HEK293 (cell line): Measurements from ENCODE around the gene PSAPL1.

Experiments
- CTCF ChIA-PET: fragments of 350-600 bp; formaldehyde crosslinking; extraction: SDS; loops from one replicate; lab custom pipeline; 2021; ENCODE audit warnings: antibody characterized with exemption; lab: Yijun Ruan, JAX
- POLR2A ChIA-PET: fragments of 300-600 bp; formaldehyde crosslinking; extraction: SDS; loops from one replicate; lab custom pipeline; 2020; ENCODE audit warnings: antibody characterized with exemption, inconsistent platforms; lab: Yijun Ruan, JAX
- H3K27ac ChIP-seq: fragments of 200-500 bp; sonication (Bioruptor generic); 2 replicates; pipeline ENCODE4 v1.5.1; 2014; ENCODE audit warnings: low read depth, low read length, control low read depth, inconsistent platforms; ENCODE audit errors: extremely low read depth
- H3K36me3 ChIP-seq, 2 experiments: fragments of 200-500 bp in 1 of 2; sonication (Bioruptor generic) in 1 of 2; 1 replicate in 1 of 2; 2 replicates in 1 of 2; pipeline ENCODE4 v1.5.1; 2014 to 2017; ENCODE audit warnings: inconsistent platforms in 2 of 2, low read length in 2 of 2; ENCODE audit not compliant: control insufficient read depth in 2 of 2, insufficient read depth in 1 of 2
- H3K4me1 ChIP-seq: fragments of 200-500 bp; sonication (Bioruptor generic); 2 replicates; pipeline ENCODE4 v1.5.1; 2014; ENCODE audit warnings: mild to moderate bottlenecking, low read length, inconsistent platforms; ENCODE audit not compliant: control insufficient read depth, insufficient read depth
- H3K4me3 ChIP-seq: 2 replicates; pipeline ENCODE4 v1.5.1; 2011; ENCODE audit warnings: low read depth, mild to moderate bottlenecking, control low read depth, low read length, moderate library complexity
- H3K9me3 ChIP-seq: fragments of 200-500 bp; sonication (Bioruptor generic); 2 replicates; pipeline ENCODE4 v1.5.1; 2014; ENCODE audit warnings: low read depth, low read length, inconsistent platforms; ENCODE audit not compliant: control insufficient read depth, insufficient read depth
- GLIS2 ChIP-seq: fragments of 450-650 bp; formaldehyde crosslinking; IDR thresholded peaks from 2 replicates; pipeline ENCODE4 v1.5.1; 2016; ENCODE audit warnings: missing biosample characterization, missing genetic modification characterization
- KLF7 ChIP-seq: fragments of 450-650 bp; formaldehyde crosslinking; IDR thresholded peaks from 2 replicates; pipeline ENCODE4 v1.5.1; 2016; ENCODE audit warnings: missing biosample characterization, missing genetic modification characterization, borderline replicate concordance
- MYNN ChIP-seq: fragments of 450-650 bp; formaldehyde crosslinking; IDR thresholded peaks from 2 replicates; pipeline ENCODE4 v1.5.1; 2016; ENCODE audit warnings: missing biosample characterization, missing genetic modification characterization, borderline replicate concordance
- MZF1 ChIP-seq: fragments of 450-650 bp; formaldehyde crosslinking; IDR thresholded peaks from 2 replicates; pipeline ENCODE4 v1.5.1; 2017; ENCODE audit warnings: missing biosample characterization, missing genetic modification characterization, borderline replicate concordance
- SP3 ChIP-seq: fragments of 450-650 bp; formaldehyde crosslinking; IDR thresholded peaks from 2 replicates; pipeline ENCODE4 v1.5.1; 2016; ENCODE audit warnings: missing biosample characterization, missing genetic modification characterization
- ZBTB17 ChIP-seq: fragments of 450-650 bp; formaldehyde crosslinking; IDR thresholded peaks from 2 replicates; pipeline ENCODE4 v1.5.1; 2016; ENCODE audit warnings: missing biosample characterization, missing genetic modification characterization
- ZFP37 ChIP-seq: fragments of 450-650 bp; formaldehyde crosslinking; IDR thresholded peaks from 2 replicates; pipeline ENCODE4 v1.5.1; 2016; ENCODE audit warnings: missing biosample characterization, missing genetic modification characterization
- ZNF114 ChIP-seq: fragments of 450-650 bp; formaldehyde crosslinking; IDR thresholded peaks from 2 replicates; pipeline ENCODE4 v1.5.0; 2017; ENCODE audit warnings: missing biosample characterization, missing genetic modification characterization
- ZNF138 ChIP-seq: fragments of 450-650 bp; formaldehyde crosslinking; IDR thresholded peaks from 2 replicates; pipeline ENCODE4 v1.5.1; 2016; ENCODE audit warnings: missing biosample characterization, missing genetic modification characterization, borderline replicate concordance
- ZNF24 ChIP-seq: fragments of 450-650 bp; formaldehyde crosslinking; IDR thresholded peaks from 2 replicates; pipeline ENCODE4 v1.5.1; 2016; ENCODE audit warnings: missing biosample characterization, missing genetic modification characterization
- ZNF266 ChIP-seq: fragments of 450-650 bp; formaldehyde crosslinking; IDR thresholded peaks from 2 replicates; pipeline ENCODE4 v1.5.1; 2016; ENCODE audit warnings: missing biosample characterization, missing genetic modification characterization, low read depth
- ZNF324 ChIP-seq: fragments of 450-650 bp; formaldehyde crosslinking; IDR thresholded peaks from 2 replicates; pipeline ENCODE4 v1.5.1; 2016; ENCODE audit warnings: missing biosample characterization, missing genetic modification characterization
- ZNF37A ChIP-seq: fragments of 450-650 bp; IDR thresholded peaks from 2 replicates; pipeline ENCODE4 v1.5.1; 2018; ENCODE audit warnings: missing biosample characterization, missing genetic modification characterization
- ZNF391 ChIP-seq: fragments of 450-650 bp; formaldehyde crosslinking; IDR thresholded peaks from 2 replicates; pipeline ENCODE4 v1.5.1; 2016; ENCODE audit warnings: low read depth, missing biosample characterization, missing genetic modification characterization, borderline replicate concordance
- ZNF473 ChIP-seq: fragments of 450-650 bp; formaldehyde crosslinking; IDR thresholded peaks from 2 replicates; pipeline ENCODE4 v1.5.1; 2017; ENCODE audit warnings: missing biosample characterization, missing genetic modification characterization
- ZNF548 ChIP-seq: fragments of 450-650 bp; formaldehyde crosslinking; IDR thresholded peaks from 2 replicates; pipeline ENCODE4 v1.5.1; 2016; ENCODE audit warnings: missing biosample characterization, missing genetic modification characterization
- ZNF561 ChIP-seq: fragments of 450-650 bp; IDR thresholded peaks from 2 replicates; pipeline ENCODE4 v1.5.1; 2018; ENCODE audit warnings: missing biosample characterization, missing genetic modification characterization, borderline replicate concordance
- ZNF571 ChIP-seq: fragments of 450-650 bp; formaldehyde crosslinking; IDR thresholded peaks from 2 replicates; pipeline ENCODE4 v1.5.0; 2017; ENCODE audit warnings: missing biosample characterization, missing genetic modification characterization
- ZNF610 ChIP-seq: fragments of 450-650 bp; formaldehyde crosslinking; IDR thresholded peaks from 2 replicates; pipeline ENCODE4 v1.5.1; 2016; ENCODE audit warnings: missing biosample characterization, missing genetic modification characterization, borderline replicate concordance
- ZNF621 ChIP-seq: fragments of 450-650 bp; formaldehyde crosslinking; IDR thresholded peaks from 2 replicates; pipeline ENCODE4 v1.5.1; 2017; ENCODE audit warnings: missing biosample characterization, missing genetic modification characterization
- ZNF791 ChIP-seq: fragments of 450-650 bp; formaldehyde crosslinking; IDR thresholded peaks from 2 replicates; pipeline ENCODE4 v1.5.1; 2016; ENCODE audit warnings: missing biosample characterization, missing genetic modification characterization
- TF ChIP-seq, protein P1 (sequence below): fragments of 450-650 bp; formaldehyde crosslinking; IDR thresholded peaks from 2 replicates; pipeline ENCODE4 v1.5.1; 2016; ENCODE audit warnings: missing biosample characterization, missing genetic modification characterization, borderline replicate concordance
- TF ChIP-seq, protein P2 (sequence below): fragments of 450-650 bp; formaldehyde crosslinking; IDR thresholded peaks from 2 replicates; pipeline ENCODE4 v1.5.1; 2016; ENCODE audit warnings: missing biosample characterization, missing genetic modification characterization
- TF ChIP-seq, protein P3 (sequence below): fragments of 450-650 bp; formaldehyde crosslinking; IDR thresholded peaks from 2 replicates; pipeline ENCODE4 v1.5.0; 2017; ENCODE audit warnings: missing biosample characterization, missing genetic modification characterization, borderline replicate concordance

Gene PSAPL1

DNA sequence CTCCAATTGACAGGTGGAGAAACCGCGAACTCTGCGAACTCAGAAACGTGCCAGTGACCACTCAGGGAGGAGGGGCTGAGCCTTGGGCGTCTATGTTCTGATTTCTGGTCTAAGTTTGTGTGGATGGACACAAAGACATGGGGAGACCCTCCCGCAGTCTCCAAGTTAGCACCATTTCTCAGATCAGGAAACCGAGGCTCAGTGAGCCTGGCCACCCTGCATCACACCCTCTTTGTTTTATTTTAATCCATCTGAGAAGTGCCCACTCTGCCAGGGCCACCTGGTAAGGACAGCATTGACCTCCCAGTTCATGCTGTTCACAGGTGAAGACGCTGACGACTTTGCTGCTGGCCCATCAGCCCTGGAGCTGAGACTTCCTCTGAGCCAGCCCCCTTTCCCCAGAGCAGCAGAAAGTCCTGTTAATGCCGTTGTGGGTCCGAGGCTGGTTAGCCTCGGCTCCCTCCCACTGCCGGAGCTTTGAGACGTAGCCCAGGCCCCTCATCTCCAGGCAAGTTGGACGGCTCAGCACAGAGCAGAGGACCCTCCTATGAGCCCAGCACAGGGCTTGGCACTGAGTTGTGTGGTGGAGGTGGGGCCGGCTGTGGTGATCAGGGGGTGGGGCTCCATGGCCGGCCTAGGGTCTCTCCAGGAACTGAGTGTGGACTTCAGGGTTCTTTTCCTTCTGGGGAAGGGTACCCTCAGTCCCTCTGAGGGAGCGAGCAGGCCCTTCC, 43.7 kb downstream of the PSAPL1 start:
- POLR2A ChIA-PET = no interaction called here
- no peak for TF ChIP-seq ZNF561 (tag by site-specific recombination)
- no peak for TF ChIP-seq GLIS2 (tag by site-specific recombination)
- no peak for TF ChIP-seq SP3 (tag by site-specific recombination)
- TF ChIP-seq, protein P1, sequence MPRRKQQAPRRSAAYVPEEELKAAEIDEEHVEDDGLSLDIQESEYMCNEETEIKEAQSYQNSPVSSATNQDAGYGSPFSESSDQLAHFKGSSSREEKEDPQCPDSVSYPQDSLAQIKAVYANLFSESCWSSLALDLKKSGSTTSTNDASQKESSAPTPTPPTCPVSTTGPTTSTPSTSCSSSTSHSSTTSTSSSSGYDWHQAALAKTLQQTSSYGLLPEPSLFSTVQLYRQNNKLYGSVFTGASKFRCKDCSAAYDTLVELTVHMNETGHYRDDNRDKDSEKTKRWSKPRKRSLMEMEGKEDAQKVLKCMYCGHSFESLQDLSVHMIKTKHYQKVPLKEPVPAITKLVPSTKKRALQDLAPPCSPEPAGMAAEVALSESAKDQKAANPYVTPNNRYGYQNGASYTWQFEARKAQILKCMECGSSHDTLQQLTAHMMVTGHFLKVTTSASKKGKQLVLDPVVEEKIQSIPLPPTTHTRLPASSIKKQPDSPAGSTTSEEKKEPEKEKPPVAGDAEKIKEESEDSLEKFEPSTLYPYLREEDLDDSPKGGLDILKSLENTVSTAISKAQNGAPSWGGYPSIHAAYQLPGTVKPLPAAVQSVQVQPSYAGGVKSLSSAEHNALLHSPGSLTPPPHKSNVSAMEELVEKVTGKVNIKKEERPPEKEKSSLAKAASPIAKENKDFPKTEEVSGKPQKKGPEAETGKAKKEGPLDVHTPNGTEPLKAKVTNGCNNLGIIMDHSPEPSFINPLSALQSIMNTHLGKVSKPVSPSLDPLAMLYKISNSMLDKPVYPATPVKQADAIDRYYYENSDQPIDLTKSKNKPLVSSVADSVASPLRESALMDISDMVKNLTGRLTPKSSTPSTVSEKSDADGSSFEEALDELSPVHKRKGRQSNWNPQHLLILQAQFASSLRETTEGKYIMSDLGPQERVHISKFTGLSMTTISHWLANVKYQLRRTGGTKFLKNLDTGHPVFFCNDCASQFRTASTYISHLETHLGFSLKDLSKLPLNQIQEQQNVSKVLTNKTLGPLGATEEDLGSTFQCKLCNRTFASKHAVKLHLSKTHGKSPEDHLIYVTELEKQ (tag by site-specific recombination) = no peak
- TF ChIP-seq ZNF621 (tag by site-specific recombination) = no peak
- TF ChIP-seq ZNF37A (tag by site-specific recombination) = no peak
- no peak for TF ChIP-seq ZNF791 (tag by site-specific recombination)
- TF ChIP-seq ZNF610 (tag by site-specific recombination) = no peak
- TF ChIP-seq ZNF473 = no peak
- TF ChIP-seq KLF7 = no peak
- TF ChIP-seq ZNF24 (tag by site-specific recombination) = no peak
- no peak for TF ChIP-seq ZNF391 (tag by site-specific recombination)
- TF ChIP-seq, all 188 proteins: peak for 0
- no peaks in the 10 kb centered on the region for H3K9me3 ChIP-seq
- H3K27ac ChIP-seq = no peak overlapping the region
- CTCF ChIA-PET = no interaction called here
- no peaks in the 10 kb centered on the region for H3K36me3 ChIP-seq
- no peak overlapping the region for H3K4me3 ChIP-seq
- no peaks in the 10 kb centered on the region for H3K4me1 ChIP-seq

GRCh38 chr4:7390336-7390735, 44.4 kb downstream of the PSAPL1 start:
- Histone ChIP-seq H3K36me3 (no peaks in the 10 kb centered on the region), H3K4me3 (no peak overlapping the region), H3K9me3 (no peaks in the 10 kb centered on the region), H3K4me1 (no peaks in the 10 kb centered on the region), H3K27ac (no peak overlapping the region)
- no peak for TF ChIP-seq ZNF571 (tag by site-specific recombination)
- no peak for TF ChIP-seq ZNF138
- TF ChIP-seq, protein P2, sequence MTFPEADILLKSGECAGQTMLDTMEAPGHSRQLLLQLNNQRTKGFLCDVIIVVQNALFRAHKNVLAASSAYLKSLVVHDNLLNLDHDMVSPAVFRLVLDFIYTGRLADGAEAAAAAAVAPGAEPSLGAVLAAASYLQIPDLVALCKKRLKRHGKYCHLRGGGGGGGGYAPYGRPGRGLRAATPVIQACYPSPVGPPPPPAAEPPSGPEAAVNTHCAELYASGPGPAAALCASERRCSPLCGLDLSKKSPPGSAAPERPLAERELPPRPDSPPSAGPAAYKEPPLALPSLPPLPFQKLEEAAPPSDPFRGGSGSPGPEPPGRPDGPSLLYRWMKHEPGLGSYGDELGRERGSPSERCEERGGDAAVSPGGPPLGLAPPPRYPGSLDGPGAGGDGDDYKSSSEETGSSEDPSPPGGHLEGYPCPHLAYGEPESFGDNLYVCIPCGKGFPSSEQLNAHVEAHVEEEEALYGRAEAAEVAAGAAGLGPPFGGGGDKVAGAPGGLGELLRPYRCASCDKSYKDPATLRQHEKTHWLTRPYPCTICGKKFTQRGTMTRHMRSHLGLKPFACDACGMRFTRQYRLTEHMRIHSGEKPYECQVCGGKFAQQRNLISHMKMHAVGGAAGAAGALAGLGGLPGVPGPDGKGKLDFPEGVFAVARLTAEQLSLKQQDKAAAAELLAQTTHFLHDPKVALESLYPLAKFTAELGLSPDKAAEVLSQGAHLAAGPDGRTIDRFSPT (tag by site-specific recombination) = no peak
- TF ChIP-seq ZNF548 (tag by site-specific recombination) = no peak
- no peak for TF ChIP-seq ZFP37 (tag by site-specific recombination)
- no peak for TF ChIP-seq ZNF266
- no peak for TF ChIP-seq ZNF114 (tag by site-specific recombination)
- no peak for TF ChIP-seq MZF1 (tag by site-specific recombination)
- TF ChIP-seq, protein P3, sequence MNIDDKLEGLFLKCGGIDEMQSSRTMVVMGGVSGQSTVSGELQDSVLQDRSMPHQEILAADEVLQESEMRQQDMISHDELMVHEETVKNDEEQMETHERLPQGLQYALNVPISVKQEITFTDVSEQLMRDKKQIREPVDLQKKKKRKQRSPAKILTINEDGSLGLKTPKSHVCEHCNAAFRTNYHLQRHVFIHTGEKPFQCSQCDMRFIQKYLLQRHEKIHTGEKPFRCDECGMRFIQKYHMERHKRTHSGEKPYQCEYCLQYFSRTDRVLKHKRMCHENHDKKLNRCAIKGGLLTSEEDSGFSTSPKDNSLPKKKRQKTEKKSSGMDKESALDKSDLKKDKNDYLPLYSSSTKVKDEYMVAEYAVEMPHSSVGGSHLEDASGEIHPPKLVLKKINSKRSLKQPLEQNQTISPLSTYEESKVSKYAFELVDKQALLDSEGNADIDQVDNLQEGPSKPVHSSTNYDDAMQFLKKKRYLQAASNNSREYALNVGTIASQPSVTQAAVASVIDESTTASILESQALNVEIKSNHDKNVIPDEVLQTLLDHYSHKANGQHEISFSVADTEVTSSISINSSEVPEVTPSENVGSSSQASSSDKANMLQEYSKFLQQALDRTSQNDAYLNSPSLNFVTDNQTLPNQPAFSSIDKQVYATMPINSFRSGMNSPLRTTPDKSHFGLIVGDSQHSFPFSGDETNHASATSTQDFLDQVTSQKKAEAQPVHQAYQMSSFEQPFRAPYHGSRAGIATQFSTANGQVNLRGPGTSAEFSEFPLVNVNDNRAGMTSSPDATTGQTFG (tag by site-specific recombination) = no peak
- no peak for TF ChIP-seq ZNF324
- no peak for TF ChIP-seq MYNN
- no peak for TF ChIP-seq ZBTB17 (tag by site-specific recombination)
- ChIA-PET CTCF (no interaction called here), POLR2A (no interaction called here)
